B cell (primary cell): ENCODE data around the gene UQCC5. TPM values are rescaled to one million over a fixed set of nuclear protein-coding genes. Genes with fewer than 3 reads are reported as not detected.
"Not testable (repeated sequence)": the region's sequence is repeated elsewhere in the genome, so short reads cannot be mapped to it uniquely, and the experiment has no call there.

ENCODE experiments used
- ATAC-seq: fragments of 200-7000 bp; cut with Tn5 transposase; one replicate; pipeline ENCODE4 v1.10.0; 2021; ENCODE audit warnings: low read depth, mild to moderate bottlenecking, moderate number of reproducible peaks, moderate library complexity
- CTCF ChIA-PET: fragments of 350-600 bp; sonication (Branson Sonifier 250); formaldehyde crosslinking; loops from one replicate; lab custom pipeline; 2021; ENCODE audit warnings: antibody characterized with exemption, inconsistent platforms; lab: Charles Lee
- POLR2A ChIA-PET: fragments of 350-600 bp; sonication (Branson Sonifier 250); formaldehyde crosslinking; loops from one replicate; lab custom pipeline; 2021; ENCODE audit warnings: antibody characterized with exemption; lab: Charles Lee
- DNase-seq: peaks from one replicate; pipeline ENCODE4 v3.0.0; 2013
- H2AFZ ChIP-seq: 2 replicates; pipeline ENCODE4 v1.6.1; 2012; ENCODE audit warnings: mild to moderate bottlenecking, low read depth, low read length; ENCODE audit not compliant: insufficient read depth, poor library complexity, severe bottlenecking
- H3K27ac ChIP-seq, 2 donors: 1 replicate in 1 of 2; 2 replicates in 1 of 2; pipeline ENCODE4 v1.5.1; 2012 to 2013; ENCODE audit warnings: low read length in 2 of 2, mild to moderate bottlenecking in 2 of 2, moderate library complexity in 1 of 2
- H3K27me3 ChIP-seq, 4 experiments: fragments of 200-600 bp in 1 of 4; sonication (generic) in 1 of 4; replicated peaks in 1 of 4; 1 replicate in 2 of 4; 2 replicates in 2 of 4; pipeline versions ENCODE4 v1.6.1 to v1.7.0; 2013 to 2016; ENCODE audit warnings: low read length in 3 of 4, mild to moderate bottlenecking in 2 of 4, mixed read lengths in 1 of 4, moderate library complexity in 1 of 4; ENCODE audit not compliant: insufficient read depth in 4 of 4, control insufficient read depth in 3 of 4; ENCODE audit errors: control extremely low read depth in 1 of 4
- H3K36me3 ChIP-seq, 2 experiments: replicated peaks in 1 of 2; 1 replicate in 1 of 2; 2 replicates in 1 of 2; pipeline versions ENCODE4 v1.6.1 to v1.7.1; 2013; ENCODE audit warnings: low read length in 1 of 2; ENCODE audit not compliant: insufficient read depth in 2 of 2, control insufficient read depth in 1 of 2; ENCODE audit errors: control extremely low read depth in 1 of 2, extremely low read depth in 1 of 2
- H3K4me1 ChIP-seq, 2 donors: fragments of 200-600 bp in 1 of 2; sonication (generic) in 1 of 2; 1 replicate in 1 of 2; 2 replicates in 1 of 2; pipeline versions ENCODE4 v1.5.1 to v1.6.1; 2013 to 2017; ENCODE audit warnings: low read length in 2 of 2; ENCODE audit not compliant: control insufficient read depth in 2 of 2, insufficient read depth in 2 of 2
- H3K4me2 ChIP-seq: replicated peaks from 2 replicates; pipeline ENCODE3; 2012; ENCODE audit warnings: mild to moderate bottlenecking, low read depth, low read length; ENCODE audit not compliant: poor library complexity, severe bottlenecking
- H3K4me3 ChIP-seq, 5 experiments: fragments of 200-600 bp in 1 of 5; sonication (generic) in 1 of 5; 1 replicate in 3 of 5; 2 replicates in 2 of 5; pipeline versions ENCODE4 v1.5.1 to v1.7.0; 2011 to 2016; ENCODE audit warnings: low read length in 4 of 5, mild to moderate bottlenecking in 4 of 5, low read depth in 2 of 5, control low read depth in 1 of 5, moderate library complexity in 1 of 5; ENCODE audit not compliant: insufficient read depth in 1 of 5; ENCODE audit errors: control extremely low read depth in 1 of 5, extremely low read depth in 1 of 5
- H3K79me2 ChIP-seq: fragments of 200-600 bp; sonication (generic); one replicate; pipeline ENCODE4 v1.6.0; 2016; ENCODE audit warnings: low read length; ENCODE audit not compliant: control insufficient read depth, insufficient read depth
- H3K9ac ChIP-seq: fragments of 200-600 bp; sonication (generic); 2 replicates; pipeline ENCODE4 v1.6.1; 2017; ENCODE audit warnings: mild to moderate bottlenecking, low read length, moderate library complexity
- H3K9me3 ChIP-seq, 3 donors: one replicate each; pipeline versions ENCODE4 v1.6.1 to v1.7.1; 2013; ENCODE audit warnings: low read length in 2 of 3; ENCODE audit not compliant: control insufficient read depth in 2 of 3, insufficient read depth in 1 of 3; ENCODE audit errors: control extremely low read depth in 1 of 3
- H4K20me1 ChIP-seq: 2 replicates; pipeline ENCODE4 v1.6.0; 2012; ENCODE audit warnings: mild to moderate bottlenecking, low read length; ENCODE audit not compliant: insufficient read depth, control insufficient read depth, poor library complexity, severe bottlenecking
- H3K27ac Mint-ChIP-seq: one replicate; pipeline ENCODE4 v1.8.0; 2021; ENCODE audit warnings: mixed read lengths
- H3K27me3 Mint-ChIP-seq: one replicate; pipeline ENCODE4 v1.8.0; 2021; ENCODE audit warnings: mixed read lengths
- H3K4me1 Mint-ChIP-seq: one replicate; pipeline ENCODE4 v1.8.0; 2021; ENCODE audit warnings: mixed read lengths
- H3K4me3 Mint-ChIP-seq: one replicate; pipeline ENCODE4 v1.8.0; 2021; ENCODE audit warnings: mixed read lengths
- H3K9me3 Mint-ChIP-seq: one replicate; pipeline ENCODE4 v1.8.0; 2022; ENCODE audit warnings: mixed read lengths; ENCODE audit not compliant: insufficient read depth
- EZH2 ChIP-seq: IDR thresholded peaks from 2 replicates; pipeline ENCODE4 v1.6.1; 2012; ENCODE audit warnings: borderline replicate concordance, low read depth, mild to moderate bottlenecking, moderate library complexity, low read length; ENCODE audit not compliant: insufficient read depth, poor library complexity, severe bottlenecking
- WGBS: methylation state at CpG from one replicate; pipeline ENCODE4 v1.1.5; 2013; ENCODE audit warnings: missing lambda C conversion rate; ENCODE audit not compliant: insufficient coverage; 5-methylcytosine and 5-hydroxymethylcytosine counted together
- intact Hi-C: fragments of 100-400 bp; cut with micrococcal nuclease; formaldehyde crosslinking; loops from one replicate; pipeline ENCODE4 v1.10.0; 2022
- polyA plus RNA-seq: library from polyadenylated mRNA; depleted of rRNA; stranded (reverse); fragments of >200 nt; gene quantifications from 2 replicates; pipeline ENCODE4 v1.2.3, GENCODE V29; 2012
- total RNA-seq, 2 donors: library from RNA; stranded (reverse); fragments of 120-200 nt in 1 of 2; gene quantifications; 1 replicate in 1 of 2; 2 replicates in 1 of 2; pipeline versions ENCODE4 v1.2.3 to v1.2.4, GENCODE V29; 2013 to 2022
- TF ChIP-seq, protein P1 (sequence below): fragments of 200-600 bp; IDR thresholded peaks from one replicate; pipeline ENCODE4 v1.8.0; 2022; ENCODE audit warnings: antibody characterized with exemption, mild to moderate bottlenecking

Gene UQCC5
- total and polyA plus RNA-seq, 2 donors (not counting 1 experiment from before 2014, with no cell fraction given): 1.1 to 10.3 TPM

- no peaks in the 10 kb centered on the region for H3K4me1 ChIP-seq
- Mint-ChIP-seq H3K9me3 (no peaks in the 10 kb centered on the region), H3K27me3 (no peaks in the 10 kb centered on the region), H3K4me3 (no peak overlapping the region), H3K27ac (no peak overlapping the region), H3K4me1 (no peaks in the 10 kb centered on the region)
- no peak overlapping the region for H3K4me3 ChIP-seq
- no peaks in the 10 kb centered on the region for H3K27me3 ChIP-seq
- H4K20me1 ChIP-seq: no peaks in the 10 kb centered on the region
- no peak overlapping the region for H3K4me2 ChIP-seq
- H3K79me2 ChIP-seq: no peaks in the 10 kb centered on the region
- H3K9ac ChIP-seq: no peak overlapping the region
- no peak overlapping the region for H3K27ac ChIP-seq
- ChIA-PET POLR2A (interaction anchor here (0.6 kb wide), 1 partner anchor 612 kb away, joined by 4 read pairs; no protein-coding TSS in a partner anchor), CTCF (interaction anchor here (0.6 kb wide), 1 partner anchor 542 kb away, joined by 3 read pairs; no protein-coding TSS in a partner anchor)
- no peaks in the 10 kb centered on the region for H3K9me3 ChIP-seq
- H2AFZ ChIP-seq: no peak overlapping the region
- no peak for ATAC-seq
- H3K36me3 ChIP-seq: no peaks in the 10 kb centered on the region
- no peak for DNase-seq
- intact Hi-C loops: no loop called here
- TF ChIP-seq, protein P1, sequence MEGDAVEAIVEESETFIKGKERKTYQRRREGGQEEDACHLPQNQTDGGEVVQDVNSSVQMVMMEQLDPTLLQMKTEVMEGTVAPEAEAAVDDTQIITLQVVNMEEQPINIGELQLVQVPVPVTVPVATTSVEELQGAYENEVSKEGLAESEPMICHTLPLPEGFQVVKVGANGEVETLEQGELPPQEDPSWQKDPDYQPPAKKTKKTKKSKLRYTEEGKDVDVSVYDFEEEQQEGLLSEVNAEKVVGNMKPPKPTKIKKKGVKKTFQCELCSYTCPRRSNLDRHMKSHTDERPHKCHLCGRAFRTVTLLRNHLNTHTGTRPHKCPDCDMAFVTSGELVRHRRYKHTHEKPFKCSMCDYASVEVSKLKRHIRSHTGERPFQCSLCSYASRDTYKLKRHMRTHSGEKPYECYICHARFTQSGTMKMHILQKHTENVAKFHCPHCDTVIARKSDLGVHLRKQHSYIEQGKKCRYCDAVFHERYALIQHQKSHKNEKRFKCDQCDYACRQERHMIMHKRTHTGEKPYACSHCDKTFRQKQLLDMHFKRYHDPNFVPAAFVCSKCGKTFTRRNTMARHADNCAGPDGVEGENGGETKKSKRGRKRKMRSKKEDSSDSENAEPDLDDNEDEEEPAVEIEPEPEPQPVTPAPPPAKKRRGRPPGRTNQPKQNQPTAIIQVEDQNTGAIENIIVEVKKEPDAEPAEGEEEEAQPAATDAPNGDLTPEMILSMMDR: no peak
- TF ChIP-seq EZH2: no peak
- WGBS: 83% methylated on average over 6 of the region's 9 CpGs
These were observed 10.5 kb upstream of the UQCC5 start for GRCh38 chr3:52525680-52526561.

DNA sequence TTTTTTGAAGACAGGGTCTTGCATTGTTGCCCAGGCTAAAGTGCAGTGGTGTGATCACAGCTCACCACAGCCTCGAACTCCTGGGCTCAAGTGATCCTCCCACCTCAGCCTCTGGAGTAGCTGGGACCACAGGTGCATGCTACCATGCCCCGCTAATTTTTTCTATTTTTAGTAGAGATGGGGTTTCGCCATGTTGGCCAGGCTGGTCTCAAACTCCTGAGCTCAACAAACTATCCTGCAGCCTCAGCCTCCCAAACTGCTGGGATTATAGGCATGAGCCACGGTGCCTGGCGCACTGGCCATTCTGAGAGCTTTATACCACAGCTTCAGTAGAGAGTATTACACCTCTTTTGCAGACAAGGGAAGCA, 9.8 kb upstream of the UQCC5 start:
- DNase-seq, H4K20me1 ChIP-seq, H3K79me2 ChIP-seq, H3K4me1 Mint-ChIP-seq, H3K4me3 Mint-ChIP-seq, intact Hi-C loops, H3K9me3 ChIP-seq, H3K4me1 ChIP-seq, H3K36me3 ChIP-seq, ATAC-seq, H3K27me3 ChIP-seq, H3K9me3 Mint-ChIP-seq, H3K9ac ChIP-seq, H3K4me3 ChIP-seq, H2AFZ ChIP-seq, H3K27ac Mint-ChIP-seq, H3K27me3 Mint-ChIP-seq, H3K4me2 ChIP-seq, H3K27ac ChIP-seq: not testable (repeated sequence)
- 100% methylated on average over 2 of the region's 5 CpGs for WGBS
- ChIA-PET POLR2A (interaction anchor here (0.6 kb wide), 1 partner anchor 613 kb away, joined by 4 read pairs; no protein-coding TSS in a partner anchor), CTCF (interaction anchor here (0.6 to 1.0 kb wide), 2 partner anchors 186 to 542 kb away, joined by 3 read pairs; no protein-coding TSS in a partner anchor)
